GM21528 (cell line): Measurements from ENCODE around the gene ZNF132.
A peak's percentile ranks its signal among the peaks of the same experiment; 100 is the strongest.

Experiments used
- ATAC-seq: cut with Tn5 transposase; IDR thresholded peaks from one replicate; pipeline ENCODE4 v1.9.1; 2021; ENCODE audit warnings: mild to moderate bottlenecking, moderate library complexity; ENCODE audit not compliant: unreplicated experiment, low FRiP score

ZNF132 gene

DNA sequence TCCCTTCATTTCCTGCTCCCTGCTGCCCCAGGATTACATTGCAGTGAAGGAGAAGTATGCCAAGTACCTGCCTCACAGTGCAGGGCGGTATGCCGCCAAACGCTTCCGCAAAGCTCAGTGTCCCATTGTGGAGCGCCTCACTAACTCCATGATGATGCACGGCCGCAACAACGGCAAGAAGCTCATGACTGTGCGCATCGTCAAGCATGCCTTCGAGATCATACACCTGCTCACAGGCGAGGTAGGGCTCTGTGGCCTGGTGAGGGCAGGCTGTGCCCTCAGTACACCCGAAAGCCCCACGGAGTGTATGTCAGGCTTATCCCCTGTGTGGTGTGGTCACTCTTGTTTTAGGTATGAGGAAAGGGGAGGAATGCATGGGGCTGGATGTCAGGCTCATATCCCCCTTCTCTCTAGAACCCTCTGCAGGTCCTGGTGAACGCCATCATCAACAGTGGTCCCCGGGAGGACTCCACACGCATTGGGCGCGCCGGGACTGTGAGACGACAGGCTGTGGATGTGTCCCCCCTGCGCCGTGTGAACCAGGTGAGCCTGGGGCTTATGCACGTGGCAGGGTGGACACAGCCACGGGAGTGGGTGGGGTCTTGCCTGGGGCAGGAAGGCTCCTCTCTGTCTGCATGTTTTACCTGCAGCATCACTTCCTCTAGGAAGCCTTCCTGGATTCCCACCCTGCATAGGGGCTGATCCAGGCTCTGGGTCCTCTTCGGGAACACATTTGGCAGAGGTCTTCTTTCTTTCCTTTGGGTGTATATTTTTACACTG is 46.8 kb downstream of the ZNF132 start:
- ATAC-seq = no peak

DNA sequence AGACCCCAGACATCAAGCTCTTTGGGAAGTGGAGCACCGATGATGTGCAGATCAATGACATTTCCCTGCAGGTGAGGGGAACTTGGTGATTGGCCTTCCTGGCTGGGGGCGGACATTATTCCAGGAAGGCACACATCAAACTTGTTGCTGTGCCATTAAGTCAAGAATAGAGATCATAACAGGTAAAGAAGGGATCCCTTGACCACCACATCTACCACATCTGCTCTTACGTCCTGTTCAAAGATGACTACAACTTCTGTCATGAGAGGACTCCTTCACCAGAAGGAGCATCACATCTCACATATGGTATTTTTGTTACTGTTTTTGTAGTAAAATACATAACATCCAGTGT is 51.8 kb downstream of the ZNF132 start:
- ATAC-seq = no peak

- ATAC-seq = no peak
Observed at GRCh38 chr19:58387338-58388174, 52.4 kb downstream of the ZNF132 start.

DNA sequence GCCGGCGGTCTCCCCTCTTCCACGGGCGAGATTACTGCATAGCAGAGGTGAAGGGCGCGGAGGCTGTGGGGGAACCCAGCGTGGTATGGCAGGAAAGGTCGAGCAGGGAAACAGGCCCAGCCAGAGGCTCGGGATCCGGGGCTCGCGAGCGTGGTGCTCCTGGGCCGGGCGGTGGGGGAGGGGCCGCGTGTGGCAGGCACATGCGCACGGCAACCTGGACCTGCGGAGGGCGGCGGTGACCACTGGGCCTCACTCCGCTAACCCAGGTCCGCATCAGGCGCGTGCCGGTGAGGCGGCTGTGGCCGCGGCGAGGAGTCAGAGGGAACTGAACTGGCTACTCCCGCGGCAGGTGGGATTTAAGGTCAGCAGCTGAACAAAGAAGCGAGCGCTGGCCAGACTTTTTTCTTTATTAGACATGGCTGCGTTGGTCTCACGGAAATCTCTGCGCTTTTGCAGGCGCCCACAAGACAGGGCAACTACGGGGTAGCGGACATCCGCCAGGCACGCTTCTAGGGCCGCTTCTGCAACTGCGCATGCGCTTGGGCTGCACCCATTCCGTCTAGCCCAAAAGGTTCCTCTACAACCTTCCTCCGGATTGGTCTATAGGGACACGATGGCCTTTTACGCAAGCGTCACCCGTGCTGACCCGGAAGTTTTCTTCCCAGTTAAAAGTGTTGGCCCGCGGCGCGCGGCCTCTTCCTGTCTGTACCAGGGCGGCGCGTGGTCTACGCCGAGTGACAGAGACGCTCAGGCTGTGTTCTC is 53.2 kb downstream of the ZNF132 start, which contains the start of gene RPS5:
TSS of gene RPS5 (plus strand) at position 694 of the 762 bp plus-strand sequence. CDS start 869 bp downstream, outside the sequence.
- peak; percentile 64 for ATAC-seq

DNA sequence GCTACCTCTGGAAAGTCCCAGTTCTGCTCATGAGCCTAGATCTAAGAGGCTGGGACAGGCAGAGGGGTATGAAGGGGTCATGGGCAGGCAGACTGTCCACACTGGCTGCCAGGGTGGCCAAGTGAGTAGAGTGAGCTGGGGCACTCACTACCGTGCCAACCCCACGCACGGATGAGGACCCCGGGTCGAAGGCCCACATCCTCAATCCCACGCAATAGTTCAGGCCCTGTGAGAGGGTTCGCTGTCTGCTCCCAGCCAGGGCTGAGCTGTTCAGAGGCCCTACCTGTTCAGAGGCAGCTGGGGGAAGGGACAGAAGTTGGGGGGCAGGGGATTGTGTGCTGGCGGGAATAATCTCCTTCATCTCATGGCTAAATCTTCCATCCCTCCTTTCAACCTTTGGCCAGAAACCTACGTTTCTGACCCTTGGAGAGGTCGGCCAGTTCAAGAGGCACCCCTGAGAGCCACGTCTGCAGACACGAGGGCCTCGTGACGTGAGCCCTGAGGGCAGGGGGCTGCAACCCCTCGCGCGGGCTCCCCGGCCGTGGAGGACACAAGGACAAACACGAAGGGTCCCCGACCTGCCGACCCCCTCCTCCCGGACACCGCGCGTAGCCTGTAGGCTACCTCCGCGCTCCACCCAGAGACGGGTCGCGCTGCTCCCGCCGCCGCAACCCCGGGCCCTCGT is 53.9 kb downstream of the ZNF132 start:
- ATAC-seq = peak; percentile 15

DNA sequence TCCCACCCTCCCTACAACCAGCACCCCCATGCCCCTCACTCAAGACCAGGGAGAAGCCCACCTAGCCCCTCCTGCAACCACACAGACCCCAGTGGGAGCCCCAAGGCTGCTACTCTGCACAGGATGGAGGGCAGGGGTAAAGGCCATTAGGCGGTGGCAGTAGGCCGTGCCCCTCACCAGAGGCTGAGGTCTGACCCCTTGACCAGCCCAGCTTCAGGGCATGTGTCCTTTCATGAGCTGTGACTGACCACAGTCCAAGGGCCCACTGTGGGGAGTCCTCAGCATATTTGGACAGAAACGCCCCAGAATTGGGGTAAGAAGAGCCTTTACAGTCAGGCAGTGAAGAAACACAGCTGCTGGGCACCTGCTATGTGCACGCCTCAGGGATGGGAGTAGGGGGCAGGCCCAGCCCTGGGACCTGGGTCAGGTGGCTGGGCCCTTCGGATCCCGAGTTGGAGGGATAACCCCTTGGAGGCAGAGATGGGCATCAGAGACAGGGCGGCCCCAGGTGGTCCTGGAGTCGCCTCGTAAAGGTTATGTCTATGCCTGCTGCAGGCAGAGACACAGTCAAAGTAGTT is 54.6 kb downstream of the ZNF132 start:
- ATAC-seq = no peak

DNA sequence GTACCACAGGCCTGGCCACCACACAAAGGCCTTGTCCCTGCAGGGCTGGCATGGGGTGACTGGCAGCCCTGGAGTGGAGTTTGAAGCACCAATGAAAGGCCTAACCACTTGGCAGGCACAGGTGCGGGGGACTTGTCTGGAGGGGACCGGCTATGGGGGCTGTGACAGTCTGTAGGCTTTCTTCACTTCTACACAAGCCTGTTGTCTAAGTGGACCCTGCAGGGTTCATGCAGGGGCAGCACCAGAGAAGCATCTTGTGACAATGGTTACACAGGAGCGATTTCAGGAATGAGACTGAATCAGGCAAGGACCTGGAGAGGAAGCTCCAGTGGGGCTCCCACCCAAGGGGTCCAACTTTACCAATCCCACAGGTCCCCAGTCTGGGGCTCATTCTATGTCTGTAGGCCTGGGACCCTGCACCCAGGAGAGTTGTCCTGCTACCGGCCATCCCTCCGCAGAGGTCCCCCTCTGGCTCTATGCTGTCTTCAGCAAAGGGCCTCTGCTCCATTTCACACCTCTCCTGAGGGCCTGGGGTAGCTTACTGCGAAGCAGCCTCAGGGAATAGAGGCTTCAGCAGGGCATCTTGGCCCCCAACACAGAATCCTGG is 56.9 kb downstream of the ZNF132 start:
- ATAC-seq = no peak
